ENCODE results near the gene ARID1A.

Gene ARID1A

GRCh38 chr1:26827663-26828062, 131.8 kb downstream of the ARID1A start:
- DNase-seq (ENCODE audit: low spot score), result no peak

GRCh38 chr1:26828411-26828991, 132.7 kb downstream of the ARID1A start:
- DNase-seq (ENCODE audit: low spot score), result no peak

- no peak for DNase-seq (ENCODE audit: low spot score)
Observed at GRCh38 chr1:26829184-26829911, 133.5 kb downstream of the ARID1A start.

GRCh38 chr1:26831059-26831458, 135.2 kb downstream of the ARID1A start:
- DNase-seq (ENCODE audit: low spot score), result no peak
